ENCODE data around the gene PRICKLE4.

The PRICKLE4 gene

GRCh38 chr6:41748102-41748477 is 32.5 kb upstream of the PRICKLE4 start:
- Histone ChIP-seq H3K36me3 (ENCODE audit: control insufficient read depth, insufficient read depth, low read length) (no peaks in the 10 kb centered on the region), H3K27me3 (ENCODE audit: control insufficient read depth, insufficient read depth, low read length) (no peaks in the 10 kb centered on the region), H3K4me1 (ENCODE audit: control insufficient read depth, insufficient read depth, low read length) (no peaks in the 10 kb centered on the region), H3K4me3 (ENCODE audit: low read depth, low read length) (no peak overlapping the region), H3K9me3 (ENCODE audit: control insufficient read depth, insufficient read depth, low read length) (no peaks in the 10 kb centered on the region), H3K9ac (ENCODE audit: low read depth, low read length) (no peak overlapping the region), H3K27ac (ENCODE audit: low read depth, low read length) (no peak overlapping the region)

DNA sequence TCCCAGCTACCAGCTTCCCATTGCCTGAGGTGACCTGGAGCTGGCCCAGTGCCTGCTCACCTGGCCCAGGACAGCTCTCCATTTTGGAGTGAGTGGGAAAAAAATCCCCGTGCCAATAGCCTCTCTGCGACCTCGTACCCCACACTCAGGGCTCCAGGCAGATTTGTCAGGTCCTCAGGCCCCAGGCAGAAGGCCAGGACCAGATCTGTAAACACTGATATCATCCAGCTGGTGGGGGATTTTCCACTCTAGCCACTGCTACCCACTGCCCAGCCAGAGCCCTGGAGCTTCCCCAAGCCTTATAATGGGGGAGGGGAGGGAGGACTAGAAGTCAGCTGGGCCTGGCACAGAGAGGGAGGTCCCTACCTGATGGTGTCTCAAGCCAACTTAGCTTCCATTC is 32.0 kb upstream of the PRICKLE4 start:
- no peak overlapping the region for H3K9ac ChIP-seq (ENCODE audit: low read depth, low read length)
- no peaks in the 10 kb centered on the region for H3K27me3 ChIP-seq (ENCODE audit: control insufficient read depth, insufficient read depth, low read length)
- H3K36me3 ChIP-seq (ENCODE audit: control insufficient read depth, insufficient read depth, low read length), result no peaks in the 10 kb centered on the region
- H3K4me1 ChIP-seq (ENCODE audit: control insufficient read depth, insufficient read depth, low read length), result no peaks in the 10 kb centered on the region
- H3K4me3 ChIP-seq (ENCODE audit: low read depth, low read length), result no peak overlapping the region
- no peaks in the 10 kb centered on the region for H3K9me3 ChIP-seq (ENCODE audit: control insufficient read depth, insufficient read depth, low read length)
- H3K27ac ChIP-seq (ENCODE audit: low read depth, low read length), result no peak overlapping the region

- Histone ChIP-seq H3K4me1 (ENCODE audit: control insufficient read depth, insufficient read depth, low read length) (no peaks in the 10 kb centered on the region), H3K27ac (ENCODE audit: low read depth, low read length) (no peak overlapping the region), H3K9ac (ENCODE audit: low read depth, low read length) (no peak overlapping the region), H3K36me3 (ENCODE audit: control insufficient read depth, insufficient read depth, low read length) (no peaks in the 10 kb centered on the region), H3K27me3 (ENCODE audit: control insufficient read depth, insufficient read depth, low read length) (no peaks in the 10 kb centered on the region), H3K4me3 (ENCODE audit: low read depth, low read length) (no peak overlapping the region), H3K9me3 (ENCODE audit: control insufficient read depth, insufficient read depth, low read length) (no peaks in the 10 kb centered on the region)
Observed at GRCh38 chr6:41750374-41750773, 30.2 kb upstream of the PRICKLE4 start.

GRCh38 chr6:41755895-41756294 is 24.7 kb upstream of the PRICKLE4 start:
- Histone ChIP-seq H3K9me3 (ENCODE audit: control insufficient read depth, insufficient read depth, low read length) (no peaks in the 10 kb centered on the region), H3K4me1 (ENCODE audit: control insufficient read depth, insufficient read depth, low read length) (no peaks in the 10 kb centered on the region), H3K9ac (ENCODE audit: low read depth, low read length) (no peak overlapping the region), H3K27me3 (ENCODE audit: control insufficient read depth, insufficient read depth, low read length) (no peaks in the 10 kb centered on the region), H3K27ac (ENCODE audit: low read depth, low read length) (no peak overlapping the region), H3K36me3 (ENCODE audit: control insufficient read depth, insufficient read depth, low read length) (no peaks in the 10 kb centered on the region), H3K4me3 (ENCODE audit: low read depth, low read length) (no peak overlapping the region)

- Histone ChIP-seq H3K9ac (ENCODE audit: low read depth, low read length) (no peak overlapping the region), H3K27ac (ENCODE audit: low read depth, low read length) (no peak overlapping the region), H3K27me3 (ENCODE audit: control insufficient read depth, insufficient read depth, low read length) (no peaks in the 10 kb centered on the region), H3K4me3 (ENCODE audit: low read depth, low read length) (no peak overlapping the region), H3K4me1 (ENCODE audit: control insufficient read depth, insufficient read depth, low read length) (no peaks in the 10 kb centered on the region), H3K9me3 (ENCODE audit: control insufficient read depth, insufficient read depth, low read length) (no peaks in the 10 kb centered on the region), H3K36me3 (ENCODE audit: control insufficient read depth, insufficient read depth, low read length) (no peaks in the 10 kb centered on the region)
Observed at GRCh38 chr6:41756354-41756753, 24.2 kb upstream of the PRICKLE4 start.

DNA sequence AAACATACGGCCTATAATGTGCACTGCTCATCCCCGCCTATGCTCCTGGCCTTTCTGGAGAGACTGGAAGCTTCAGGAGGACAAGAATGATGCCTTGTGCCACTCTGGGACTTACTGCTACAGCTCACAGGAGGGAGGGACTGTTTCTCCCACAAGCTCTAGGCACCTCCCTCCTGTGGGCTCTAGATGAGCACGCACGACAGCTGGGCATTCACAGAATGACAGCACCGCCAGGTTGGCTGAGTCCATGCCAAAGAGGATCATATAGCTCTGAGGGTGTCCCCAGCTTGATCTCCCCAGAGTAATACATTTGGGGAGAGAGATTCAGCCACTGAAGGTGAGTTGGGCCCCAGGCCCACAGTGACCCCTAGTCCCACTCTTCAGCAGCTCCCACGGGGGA is 23.3 kb upstream of the PRICKLE4 start:
- H3K36me3 ChIP-seq (ENCODE audit: control insufficient read depth, insufficient read depth, low read length), result no peaks in the 10 kb centered on the region
- no peaks in the 10 kb centered on the region for H3K4me1 ChIP-seq (ENCODE audit: control insufficient read depth, insufficient read depth, low read length)
- H3K27ac ChIP-seq (ENCODE audit: low read depth, low read length), result no peak overlapping the region
- no peaks in the 10 kb centered on the region for H3K9me3 ChIP-seq (ENCODE audit: control insufficient read depth, insufficient read depth, low read length)
- H3K9ac ChIP-seq (ENCODE audit: low read depth, low read length), result no peak overlapping the region
- no peak overlapping the region for H3K4me3 ChIP-seq (ENCODE audit: low read depth, low read length)
- H3K27me3 ChIP-seq (ENCODE audit: control insufficient read depth, insufficient read depth, low read length), result no peaks in the 10 kb centered on the region

DNA sequence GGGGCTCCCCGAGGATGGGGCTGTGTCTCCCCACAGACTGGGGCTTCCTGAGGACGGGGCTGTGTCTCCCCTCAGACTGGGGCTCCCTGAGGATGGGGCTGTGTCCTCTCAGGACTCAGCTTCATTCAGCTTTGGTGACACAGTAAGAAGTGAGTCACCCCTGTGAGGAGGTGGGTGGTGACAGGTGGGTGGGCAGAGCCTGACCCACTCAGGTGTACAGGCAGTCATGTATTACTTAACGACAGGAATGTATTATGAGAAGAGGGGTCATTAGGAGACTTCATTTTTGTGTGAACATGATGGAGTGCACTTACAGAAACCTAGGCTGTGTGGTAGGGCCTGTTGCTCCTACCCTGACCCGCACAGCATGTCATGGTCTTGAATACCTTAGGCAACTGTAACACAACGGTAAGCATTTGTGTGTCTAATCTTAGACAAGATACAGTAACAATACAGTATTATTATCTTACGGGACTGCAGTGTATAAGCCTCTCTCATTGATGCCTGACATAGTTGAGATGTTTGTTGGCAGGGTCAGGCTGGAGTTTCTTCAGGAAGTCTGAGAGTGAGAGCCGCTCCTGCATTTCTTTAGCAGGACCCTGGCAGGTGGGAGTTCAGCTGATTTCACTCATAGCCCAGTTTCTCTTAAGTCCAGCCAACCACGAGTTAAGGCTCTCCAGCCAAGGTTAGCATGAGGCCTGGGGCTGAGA is 22.5 kb upstream of the PRICKLE4 start:
- no peak overlapping the region for H3K27ac ChIP-seq (ENCODE audit: low read depth, low read length)
- H3K4me3 ChIP-seq (ENCODE audit: low read depth, low read length), result no peak overlapping the region
- no peak overlapping the region for H3K9ac ChIP-seq (ENCODE audit: low read depth, low read length)
- no peaks in the 10 kb centered on the region for H3K36me3 ChIP-seq (ENCODE audit: control insufficient read depth, insufficient read depth, low read length)
- no peaks in the 10 kb centered on the region for H3K27me3 ChIP-seq (ENCODE audit: control insufficient read depth, insufficient read depth, low read length)
- no peaks in the 10 kb centered on the region for H3K9me3 ChIP-seq (ENCODE audit: control insufficient read depth, insufficient read depth, low read length)
- no peaks in the 10 kb centered on the region for H3K4me1 ChIP-seq (ENCODE audit: control insufficient read depth, insufficient read depth, low read length)

DNA sequence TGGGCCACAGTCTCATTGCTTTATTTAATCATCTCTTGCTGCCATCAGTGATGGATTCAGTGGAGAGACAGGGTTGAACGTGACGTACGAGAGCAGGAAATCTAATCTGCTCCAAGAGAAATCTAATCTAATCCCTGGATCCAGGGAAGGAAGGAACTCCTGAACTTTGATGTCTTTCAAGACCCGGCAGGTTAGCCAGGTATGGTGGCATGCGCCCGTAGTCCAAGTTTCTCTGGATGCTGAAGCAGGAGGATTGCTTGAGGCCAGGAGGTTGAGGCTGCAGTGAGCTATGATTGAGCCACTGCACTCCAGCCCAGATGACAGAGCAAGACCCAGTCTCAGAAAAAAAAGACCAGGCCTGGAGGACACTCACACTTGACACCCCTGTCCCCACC is 21.9 kb upstream of the PRICKLE4 start:
- no peaks in the 10 kb centered on the region for H3K36me3 ChIP-seq (ENCODE audit: control insufficient read depth, insufficient read depth, low read length)
- no peaks in the 10 kb centered on the region for H3K9me3 ChIP-seq (ENCODE audit: control insufficient read depth, insufficient read depth, low read length)

DNA sequence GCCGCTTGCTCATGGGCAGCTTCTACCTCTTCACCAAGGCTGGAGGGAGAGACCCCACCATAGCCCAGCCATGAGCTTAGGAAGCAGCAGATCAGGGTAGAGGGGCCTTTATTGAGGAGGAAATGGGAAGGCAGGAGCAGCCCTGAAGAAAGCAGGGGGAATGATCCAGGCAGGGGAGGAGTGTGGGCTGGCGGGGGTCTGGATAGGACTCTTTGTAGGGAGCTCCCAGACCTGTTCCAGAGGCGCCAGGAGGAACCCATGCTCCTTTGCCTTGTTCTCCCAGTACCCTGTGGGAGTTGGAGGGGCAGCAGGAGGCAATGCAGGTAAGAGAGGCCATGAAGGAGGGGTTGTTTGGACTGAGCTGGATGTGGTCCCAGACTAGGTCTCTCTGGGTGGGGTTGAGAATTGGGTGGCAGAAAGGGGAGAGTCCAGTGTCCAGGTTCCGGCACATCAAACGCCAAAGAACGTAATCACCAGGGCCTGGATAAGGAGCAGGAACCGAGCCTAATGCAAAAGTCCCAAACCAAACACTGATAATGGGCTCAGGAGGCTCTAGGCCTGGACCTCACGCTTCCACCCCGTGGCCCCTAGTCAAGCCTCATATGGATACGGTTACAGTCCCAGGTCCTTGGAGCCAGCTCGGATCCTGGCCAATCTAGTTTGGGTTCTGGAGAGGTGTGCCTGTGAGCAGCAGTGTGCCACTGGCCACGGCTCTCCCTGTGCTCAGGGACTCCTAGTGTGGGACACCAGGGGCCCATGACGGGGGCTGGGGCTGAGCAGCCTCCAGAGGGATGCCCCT is 21.3 kb upstream of the PRICKLE4 start:
- Histone ChIP-seq H3K27ac (ENCODE audit: low read depth, low read length) (no peak overlapping the region), H3K9ac (ENCODE audit: low read depth, low read length) (no peak overlapping the region), H3K4me1 (ENCODE audit: control insufficient read depth, insufficient read depth, low read length) (no peaks in the 10 kb centered on the region), H3K36me3 (ENCODE audit: control insufficient read depth, insufficient read depth, low read length) (no peaks in the 10 kb centered on the region), H3K27me3 (ENCODE audit: control insufficient read depth, insufficient read depth, low read length) (no peaks in the 10 kb centered on the region), H3K9me3 (ENCODE audit: control insufficient read depth, insufficient read depth, low read length) (no peaks in the 10 kb centered on the region), H3K4me3 (ENCODE audit: low read depth, low read length) (no peak overlapping the region)

More for the DNA sequence above, 21.9 kb upstream of the PRICKLE4 start:
- no peaks in the 10 kb centered on the region for H3K27me3 ChIP-seq (ENCODE audit: control insufficient read depth, insufficient read depth, low read length)
- no peak overlapping the region for H3K27ac ChIP-seq (ENCODE audit: low read depth, low read length)
- H3K4me3 ChIP-seq (ENCODE audit: low read depth, low read length), result no peak overlapping the region
- no peaks in the 10 kb centered on the region for H3K4me1 ChIP-seq (ENCODE audit: control insufficient read depth, insufficient read depth, low read length)
- no peak overlapping the region for H3K9ac ChIP-seq (ENCODE audit: low read depth, low read length)

DNA sequence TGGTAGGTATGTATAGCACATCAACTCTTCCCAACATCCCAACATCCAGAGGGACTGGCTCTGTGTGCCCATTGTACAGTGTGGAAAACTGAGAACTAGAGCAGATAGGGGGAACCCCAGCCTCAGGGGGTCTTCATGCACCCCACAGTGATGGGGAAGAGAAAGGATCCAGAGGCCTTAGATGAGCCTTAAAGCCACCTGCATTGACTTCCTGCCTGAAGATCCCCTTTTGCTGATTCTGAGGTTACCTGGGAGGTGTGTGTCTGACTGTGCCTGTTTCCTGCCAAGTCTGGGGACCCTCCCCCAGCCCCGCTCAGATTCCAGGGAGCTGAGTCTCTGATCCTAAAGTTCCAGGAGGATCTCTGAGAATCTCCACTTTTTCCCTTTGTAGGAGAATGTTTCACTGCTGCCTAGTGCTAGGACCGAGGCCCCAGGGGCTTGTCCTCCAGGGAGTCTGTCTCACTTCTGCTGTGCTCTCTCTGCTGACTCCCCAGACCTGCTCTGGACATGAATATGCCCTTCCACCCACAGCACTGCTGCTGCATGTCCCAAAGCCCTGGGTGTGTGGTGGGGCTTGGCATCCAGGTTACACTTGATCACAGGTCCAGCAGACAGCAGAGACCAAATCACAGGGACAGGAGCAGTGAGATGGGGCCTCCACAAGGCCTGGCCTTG is 20.5 kb upstream of the PRICKLE4 start:
- no peak overlapping the region for H3K4me3 ChIP-seq (ENCODE audit: low read depth, low read length)
- H3K4me1 ChIP-seq (ENCODE audit: control insufficient read depth, insufficient read depth, low read length), result no peaks in the 10 kb centered on the region
- no peaks in the 10 kb centered on the region for H3K27me3 ChIP-seq (ENCODE audit: control insufficient read depth, insufficient read depth, low read length)
- H3K27ac ChIP-seq (ENCODE audit: low read depth, low read length), result no peak overlapping the region
- no peaks in the 10 kb centered on the region for H3K36me3 ChIP-seq (ENCODE audit: control insufficient read depth, insufficient read depth, low read length)
- no peaks in the 10 kb centered on the region for H3K9me3 ChIP-seq (ENCODE audit: control insufficient read depth, insufficient read depth, low read length)
- no peak overlapping the region for H3K9ac ChIP-seq (ENCODE audit: low read depth, low read length)

DNA sequence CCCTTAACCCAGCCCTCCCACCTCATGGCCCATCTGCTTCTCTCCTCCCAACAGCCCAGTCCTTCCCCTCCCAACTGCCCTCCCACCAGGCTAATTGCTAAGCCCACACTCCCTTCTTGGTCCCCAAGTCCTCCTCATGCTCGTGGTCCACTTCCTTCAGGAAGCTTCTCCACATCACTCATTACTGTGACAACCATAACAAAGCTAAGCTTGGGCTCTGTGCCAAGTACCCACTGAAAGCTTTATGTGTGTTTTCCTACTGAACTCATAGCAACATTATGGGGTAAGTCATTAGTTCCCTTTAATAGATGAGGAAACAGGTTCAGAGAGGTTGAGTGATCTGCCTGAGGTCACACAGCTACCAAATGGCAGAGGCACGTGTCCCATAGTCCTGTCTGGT is 17.1 kb upstream of the PRICKLE4 start:
- no peaks in the 10 kb centered on the region for H3K36me3 ChIP-seq (ENCODE audit: control insufficient read depth, insufficient read depth, low read length)
- no peak overlapping the region for H3K4me3 ChIP-seq (ENCODE audit: low read depth, low read length)
- H3K9ac ChIP-seq (ENCODE audit: low read depth, low read length), result no peak overlapping the region
- no peaks in the 10 kb centered on the region for H3K27me3 ChIP-seq (ENCODE audit: control insufficient read depth, insufficient read depth, low read length)
- no peaks in the 10 kb centered on the region for H3K4me1 ChIP-seq (ENCODE audit: control insufficient read depth, insufficient read depth, low read length)
- H3K27ac ChIP-seq (ENCODE audit: low read depth, low read length), result no peak overlapping the region
- H3K9me3 ChIP-seq (ENCODE audit: control insufficient read depth, insufficient read depth, low read length), result no peaks in the 10 kb centered on the region

Data from HUES48 (cell line).